Skin epidermis (tissue), 12 donors: ENCODE results near the gene OR4E2.
"Not testable (repeated sequence)": the region's sequence is repeated elsewhere in the genome, so short reads cannot be mapped to it uniquely, and the experiment has no call there.

ENCODE experiments used
- H3K27ac ChIP-seq, 21 experiments: fragments of 200-600 bp; sonication (generic) in 11 of 21; one replicate each; pipeline ENCODE4 v1.5.0; 2020; ENCODE audit warnings: mild to moderate bottlenecking in 3 of 21, inconsistent platforms in 2 of 21, moderate library complexity in 2 of 21
- H3K4me3 ChIP-seq, 7 experiments: fragments of 200-600 bp; sonication (generic) in 2 of 7; one replicate each; pipeline ENCODE4 v1.5.0; 2020; ENCODE audit warnings: inconsistent platforms in 2 of 7, mild to moderate bottlenecking in 2 of 7, moderate library complexity in 1 of 7

Gene OR4E2, protein sequence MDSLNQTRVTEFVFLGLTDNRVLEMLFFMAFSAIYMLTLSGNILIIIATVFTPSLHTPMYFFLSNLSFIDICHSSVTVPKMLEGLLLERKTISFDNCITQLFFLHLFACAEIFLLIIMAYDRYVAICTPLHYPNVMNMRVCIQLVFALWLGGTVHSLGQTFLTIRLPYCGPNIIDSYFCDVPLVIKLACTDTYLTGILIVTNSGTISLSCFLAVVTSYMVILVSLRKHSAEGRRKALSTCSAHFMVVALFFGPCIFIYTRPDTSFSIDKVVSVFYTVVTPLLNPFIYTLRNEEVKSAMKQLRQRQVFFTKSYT

DNA sequence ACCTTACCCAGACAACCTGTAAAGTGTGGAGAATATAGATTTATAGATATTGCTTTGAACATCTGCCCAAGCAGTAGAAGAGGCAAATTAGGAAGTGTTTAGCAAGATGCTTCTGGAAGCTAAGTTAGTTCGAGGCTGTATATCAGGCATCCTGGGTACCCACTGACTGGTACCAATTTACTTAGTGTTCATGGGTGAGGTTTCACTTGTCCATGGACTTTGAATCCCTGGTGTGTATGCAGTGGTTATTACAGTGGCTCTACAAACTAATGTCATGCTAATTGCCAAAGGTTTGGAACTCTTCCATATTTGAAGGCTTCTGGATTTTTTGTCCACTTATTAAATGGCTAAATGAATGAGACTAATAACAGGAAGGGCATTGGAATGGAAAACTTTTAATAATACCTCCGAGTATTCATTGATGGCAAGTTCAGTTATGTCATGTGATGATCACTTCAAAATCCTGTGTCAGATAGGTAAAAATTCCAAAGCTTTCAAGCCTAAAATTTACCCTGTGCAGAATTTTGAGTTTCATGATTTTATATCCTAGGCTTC, at the start of gene OR4E2:
OR4E2 (plus strand) TSS at position 505 of the 555 bp plus-strand sequence. CDS start 11,248 bp downstream, outside the sequence.
- Histone ChIP-seq H3K27ac (no peak within 1 kb of the TSS), H3K4me3 (no peak within 1 kb of the TSS)

DNA sequence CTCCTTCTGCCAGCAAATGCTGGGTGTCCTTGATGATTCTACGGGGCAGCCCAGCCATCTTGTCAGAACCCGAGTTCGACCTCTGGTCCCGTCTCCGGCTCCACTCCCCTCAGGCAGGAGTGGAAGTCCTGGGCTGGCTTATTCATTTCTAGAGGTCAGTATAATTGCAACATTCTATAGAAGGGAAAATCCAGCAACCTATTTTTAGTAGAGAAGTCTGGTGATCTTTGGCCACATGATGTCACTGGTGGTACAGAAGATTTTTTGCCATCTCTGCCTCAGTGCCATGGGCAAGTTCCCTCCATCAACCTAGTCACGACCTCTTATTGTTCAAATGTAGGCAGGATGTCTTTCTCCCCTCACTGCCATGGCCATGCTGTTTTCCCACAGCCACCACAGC, 41.3 kb upstream of the OR4E2 start:
- no peak overlapping the region for H3K4me3 ChIP-seq
- H3K27ac ChIP-seq, result no peak overlapping the region

DNA sequence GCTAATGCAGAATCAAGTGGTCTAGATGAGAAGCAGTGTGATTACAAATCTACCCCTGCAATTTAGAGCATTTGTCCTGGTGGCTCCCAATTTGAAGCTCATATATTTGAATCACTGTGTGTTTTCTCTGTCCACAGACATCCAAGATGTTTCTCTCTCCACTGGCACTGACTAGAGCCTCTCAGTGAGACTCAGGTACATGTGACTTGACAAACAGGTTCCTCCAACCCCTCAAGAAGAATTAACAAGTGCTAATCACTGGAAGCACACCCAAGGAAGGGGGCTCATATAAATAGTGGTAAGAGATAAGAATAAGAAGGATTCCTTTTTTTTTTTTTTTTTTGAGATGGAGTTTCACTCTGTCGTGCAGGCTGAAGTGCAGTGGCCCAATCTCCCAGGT, 39.4 kb upstream of the OR4E2 start:
- no peak overlapping the region for H3K27ac ChIP-seq
- no peak overlapping the region for H3K4me3 ChIP-seq

DNA sequence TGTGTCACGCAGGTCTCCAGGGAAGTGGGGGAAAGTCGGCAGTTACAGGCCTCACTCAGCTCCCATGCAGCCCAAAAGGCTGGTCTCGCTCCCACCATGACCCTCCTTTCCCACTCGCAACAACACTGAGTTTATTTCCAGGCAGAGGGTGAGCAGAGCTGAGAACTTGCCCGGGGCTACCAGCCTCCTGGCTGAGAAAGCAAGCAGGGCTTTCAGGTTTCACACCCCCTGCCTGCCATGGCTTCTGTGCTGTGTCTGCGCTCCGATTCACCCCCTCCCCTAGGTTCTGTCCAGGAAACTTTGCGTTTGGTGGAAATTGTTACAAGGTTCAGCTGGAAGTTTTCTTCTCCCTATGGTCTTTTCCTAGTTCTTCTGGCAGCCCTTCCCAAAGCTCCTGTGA, 36.0 kb upstream of the OR4E2 start:
- Histone ChIP-seq H3K4me3 (no peak overlapping the region), H3K27ac (no peak overlapping the region)

DNA sequence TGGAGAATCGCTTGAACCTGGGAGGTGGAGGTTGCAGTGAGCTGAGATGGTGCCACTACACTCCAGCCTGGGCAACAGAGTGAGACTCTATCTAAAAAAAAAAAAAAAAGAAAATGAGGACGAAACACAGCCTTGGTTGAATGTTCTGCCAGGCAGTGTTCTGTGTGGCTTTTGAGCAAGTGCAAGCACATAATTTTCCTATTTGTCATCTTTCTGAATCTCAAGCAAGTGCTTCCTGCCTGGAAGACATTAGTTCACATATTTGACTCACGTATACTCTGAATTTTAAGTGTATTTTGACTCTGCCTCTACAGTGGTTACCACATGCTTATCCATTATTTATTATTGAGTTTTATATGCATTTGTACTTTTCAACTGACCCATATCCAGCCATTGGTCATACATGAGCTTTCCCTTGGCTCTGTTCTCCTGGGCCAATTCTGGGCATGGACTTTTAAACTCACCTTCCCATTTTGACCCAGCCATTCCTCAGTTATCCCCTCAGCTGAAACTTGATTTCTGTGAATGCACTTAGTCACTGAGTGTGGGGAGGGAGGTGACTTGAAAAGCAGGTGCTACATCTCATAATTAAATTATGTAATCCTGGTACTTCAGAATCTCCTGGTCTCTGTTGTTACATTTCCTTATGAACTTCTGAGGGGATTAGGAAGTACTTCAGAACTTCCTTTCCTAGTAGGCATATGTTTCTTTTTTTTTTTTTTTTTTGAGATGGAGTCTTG, 27.0 kb upstream of the OR4E2 start:
- peak overlapping the region in 1 of 21 experiments; percentile 6 for H3K27ac ChIP-seq

DNA sequence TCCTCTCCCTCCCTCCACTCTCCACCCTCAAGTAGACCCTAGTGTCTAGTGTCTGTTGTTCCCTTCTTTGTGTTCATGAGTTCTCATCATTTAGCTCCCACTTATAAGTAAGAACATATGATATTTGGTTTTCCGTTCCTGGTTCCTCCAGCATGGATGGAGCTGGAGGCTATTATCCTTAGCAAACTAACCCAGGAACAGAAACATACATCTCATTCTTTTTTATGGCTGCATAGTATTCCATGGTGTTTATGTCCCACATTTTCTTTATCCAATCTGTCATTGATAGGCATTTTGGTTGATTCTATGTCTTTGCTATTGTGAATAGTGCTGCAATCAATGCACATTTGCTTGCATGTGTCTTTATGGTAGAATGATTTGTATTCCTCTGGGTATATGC, 23.1 kb upstream of the OR4E2 start:
- not testable (repeated sequence) for H3K27ac ChIP-seq, H3K4me3 ChIP-seq

More for the DNA sequence above, 27.0 kb upstream of the OR4E2 start:
- no peak overlapping the region for H3K4me3 ChIP-seq

DNA sequence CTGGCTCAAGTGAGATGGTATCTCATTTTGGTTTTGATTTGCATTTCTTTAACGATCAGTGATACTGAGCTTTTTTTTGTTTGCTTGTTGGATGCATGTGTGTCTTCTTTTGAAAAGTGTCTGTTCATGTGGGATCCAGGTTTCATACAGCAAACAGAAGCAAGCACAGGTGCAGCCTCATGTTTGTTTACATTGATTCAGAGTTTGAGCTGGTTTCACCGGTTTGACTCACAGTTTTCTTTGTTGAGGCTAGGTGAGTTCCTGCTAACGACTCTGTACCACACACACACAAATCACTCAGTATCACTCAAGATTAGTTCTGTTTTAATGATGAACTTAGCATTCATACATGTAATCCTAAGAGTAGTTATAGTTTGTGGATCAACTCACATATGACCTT, 22.6 kb upstream of the OR4E2 start:
- H3K4me3 ChIP-seq, result no peak overlapping the region
- H3K27ac ChIP-seq, result no peak overlapping the region

DNA sequence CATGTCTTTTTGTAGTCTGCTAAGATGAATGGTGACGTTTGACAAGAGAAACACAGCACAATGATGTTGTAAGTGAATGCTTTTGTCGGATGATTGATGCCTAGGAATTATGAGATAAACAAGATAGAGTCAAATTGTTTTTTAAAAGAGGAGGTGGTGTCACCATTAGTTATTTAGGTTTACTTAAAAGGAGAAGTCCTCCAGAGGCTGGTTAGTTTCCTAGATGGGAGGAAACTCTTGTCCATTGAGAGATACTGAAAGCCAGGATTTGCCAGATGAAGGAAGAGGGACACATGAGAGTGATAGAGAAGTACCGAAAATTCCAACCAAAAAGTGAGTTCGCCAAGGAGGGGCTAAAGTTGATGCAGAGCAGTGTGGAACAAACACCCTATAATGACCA, 18.8 kb upstream of the OR4E2 start, which contains the start of gene OR10G2:
OR10G2 (minus strand) TSS at position 101 of the 400 bp plus-strand sequence; CDS start at position 3, 98 bp downstream.
- no peak within 1 kb of the TSS for H3K4me3 ChIP-seq
- H3K27ac ChIP-seq, result no peak within 1 kb of the TSS

DNA sequence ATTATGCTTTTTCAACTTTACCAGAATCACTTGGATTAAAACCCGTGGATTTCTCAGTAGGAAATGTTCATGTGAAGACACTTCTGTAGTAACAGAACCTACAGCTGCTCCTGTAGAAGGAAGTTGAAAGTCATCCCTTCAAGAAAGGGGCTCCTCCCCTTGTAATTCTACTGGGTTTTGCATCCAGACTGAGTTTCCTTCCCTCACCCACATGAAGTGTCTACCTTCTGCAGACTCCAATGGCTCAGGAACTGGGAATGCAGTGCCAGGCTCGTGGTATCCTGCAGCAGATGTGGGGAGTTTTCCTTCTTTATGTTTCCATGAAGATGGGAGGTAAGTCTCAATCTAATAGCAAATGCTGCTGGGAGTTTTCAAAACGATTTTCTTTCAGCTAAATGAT, 11.0 kb upstream of the OR4E2 start:
- Histone ChIP-seq H3K4me3 (no peak overlapping the region), H3K27ac (no peak overlapping the region)

DNA sequence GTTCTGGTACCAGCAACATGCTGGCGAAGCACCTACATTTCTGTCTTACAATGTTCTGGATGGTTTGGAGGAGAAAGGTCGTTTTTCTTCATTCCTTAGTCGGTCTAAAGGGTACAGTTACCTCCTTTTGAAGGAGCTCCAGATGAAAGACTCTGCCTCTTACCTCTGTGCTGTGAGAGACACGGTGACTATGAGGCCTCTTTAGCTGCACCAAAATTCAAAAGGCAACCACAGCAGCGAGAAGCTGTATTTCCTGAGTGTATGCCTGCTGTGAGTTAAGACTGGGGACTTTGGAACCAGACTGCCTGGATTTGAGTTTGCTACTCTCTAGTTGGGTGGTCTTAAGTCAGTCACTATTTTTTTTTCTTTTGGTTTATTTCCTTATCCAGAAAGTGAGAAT, 10.2 kb upstream of the OR4E2 start:
- no peak overlapping the region for H3K27ac ChIP-seq
- no peak overlapping the region for H3K4me3 ChIP-seq

DNA sequence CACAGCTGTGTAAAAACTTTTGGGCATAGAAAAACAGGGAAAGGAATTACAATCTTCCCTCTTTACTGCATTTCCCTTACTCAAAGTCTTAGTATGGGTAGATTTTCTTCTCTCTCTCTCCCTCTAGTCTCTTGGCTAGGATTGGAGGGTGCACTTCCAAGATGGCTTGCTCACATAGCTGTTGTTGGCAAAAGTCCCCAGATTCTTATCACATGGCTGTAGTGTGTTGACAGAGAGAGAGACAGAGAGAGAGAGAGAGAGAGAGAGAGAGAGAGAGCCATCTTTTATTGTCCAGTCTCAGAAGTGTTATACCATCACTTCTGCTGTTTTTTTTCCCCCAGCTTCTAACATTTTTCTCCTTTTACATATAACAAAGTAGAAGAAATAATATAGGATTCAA, 6.3 kb upstream of the OR4E2 start:
- Histone ChIP-seq H3K4me3 (no peak overlapping the region), H3K27ac (no peak overlapping the region)

DNA sequence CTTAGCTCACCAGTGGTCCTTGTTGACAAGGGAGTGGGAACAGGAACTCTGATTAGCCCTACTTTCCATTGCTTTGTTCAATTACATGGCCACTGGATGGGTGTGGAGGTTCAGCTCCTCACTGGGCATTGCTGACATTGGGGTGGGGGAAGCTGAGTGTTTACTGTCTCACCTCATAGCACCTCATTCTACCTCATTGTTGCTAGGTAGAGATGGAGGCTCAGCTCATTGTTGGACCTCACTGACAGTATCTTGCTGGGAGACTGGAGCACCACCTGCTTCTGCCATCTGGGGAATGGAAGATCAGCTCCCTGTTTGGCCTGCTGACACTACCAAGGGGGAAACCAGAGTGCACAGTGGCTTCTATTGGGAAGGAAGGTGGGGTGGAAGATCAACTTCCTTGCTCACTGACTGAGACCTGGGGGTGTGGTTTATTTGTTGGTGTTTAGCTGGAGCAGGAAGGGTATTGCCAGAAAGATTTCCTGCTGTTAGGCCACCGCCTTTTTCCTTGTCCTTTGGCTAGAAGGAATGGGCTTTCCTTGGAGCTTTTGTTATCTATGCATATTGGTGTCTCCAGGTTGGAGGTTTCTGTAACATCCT, 1.3 kb upstream of the OR4E2 start:
- H3K4me3 ChIP-seq, result no peak overlapping the region
- H3K27ac ChIP-seq, result no peak overlapping the region

DNA sequence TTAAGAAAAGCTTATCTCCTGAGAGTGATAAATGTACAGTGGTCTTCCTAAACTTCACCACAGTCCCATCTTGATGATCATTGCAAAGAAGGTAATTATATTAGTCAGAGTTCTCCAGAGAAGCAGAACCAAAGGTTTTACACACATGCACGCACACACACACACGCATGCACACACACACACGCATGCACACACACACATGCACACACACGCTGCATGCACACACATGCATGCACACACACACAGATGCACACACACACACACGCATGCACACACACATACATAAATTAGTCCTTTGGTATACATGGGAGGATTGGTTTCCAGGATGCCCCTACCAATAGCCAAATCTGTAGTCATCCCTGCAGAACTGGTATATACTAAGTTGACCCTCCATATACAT, 580 bp downstream of the OR4E2 start:
- Histone ChIP-seq H3K27ac (no peak overlapping the region), H3K4me3 (no peak overlapping the region)

DNA sequence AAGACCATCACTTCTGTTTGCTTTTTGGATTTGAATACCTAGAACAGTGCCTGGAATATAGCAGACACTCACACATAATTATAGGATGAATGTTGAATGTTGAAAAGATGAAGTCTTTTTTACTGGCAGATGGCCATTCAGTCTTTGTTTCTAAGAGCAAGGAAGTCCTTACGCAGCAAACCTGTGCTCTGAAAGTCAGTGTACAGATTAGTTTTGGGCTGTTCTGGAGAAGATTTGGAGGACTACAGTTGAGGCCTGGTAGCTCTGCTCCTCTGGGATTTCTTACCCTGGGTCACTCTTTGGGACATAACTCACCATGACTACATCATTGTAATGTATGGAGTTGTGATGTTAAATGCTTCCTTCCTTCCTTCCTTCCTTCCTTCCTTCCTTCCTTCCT, 3.3 kb downstream of the OR4E2 start:
- no peak overlapping the region for H3K27ac ChIP-seq
- H3K4me3 ChIP-seq, result no peak overlapping the region

DNA sequence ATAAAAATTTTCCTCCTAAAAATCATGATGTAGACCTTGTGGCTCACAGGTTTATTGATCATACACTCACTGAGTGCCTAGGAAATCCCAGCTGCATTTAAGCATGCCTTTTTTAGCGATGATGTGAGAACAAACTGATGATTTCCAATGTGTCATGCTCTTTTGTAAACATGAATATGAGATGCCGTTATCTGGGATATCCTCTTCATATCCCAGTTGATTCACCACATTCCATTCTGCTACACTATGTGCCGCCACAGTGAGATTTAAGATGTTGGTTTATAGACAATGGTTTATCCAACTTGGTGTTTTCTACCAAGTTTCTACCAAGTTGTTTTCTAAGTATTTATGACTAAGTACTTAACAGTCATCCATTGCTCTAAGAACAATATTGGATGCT, 14.7 kb downstream of the OR4E2 start:
- Histone ChIP-seq H3K4me3 (no peak overlapping the region), H3K27ac (no peak overlapping the region)

DNA sequence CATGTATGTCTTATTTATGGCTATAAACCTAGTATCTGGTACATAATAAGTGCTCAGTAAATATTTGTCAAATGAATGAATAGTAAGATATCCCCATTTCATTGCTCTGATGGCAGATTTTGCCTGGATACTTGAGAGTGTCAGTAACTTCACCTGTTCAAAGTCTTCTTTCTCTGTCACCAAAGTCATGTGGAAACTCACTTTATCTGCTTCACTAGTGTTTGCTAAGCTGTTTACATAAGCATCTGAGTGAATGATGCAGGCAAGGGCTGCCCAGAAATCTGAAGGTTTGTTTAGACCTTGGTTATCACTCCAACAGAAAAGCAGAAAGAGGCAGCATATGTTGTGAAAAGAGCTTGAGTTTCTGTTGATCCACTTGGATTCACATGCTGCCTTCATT, 15.6 kb downstream of the OR4E2 start:
- no peak overlapping the region for H3K27ac ChIP-seq
- no peak overlapping the region for H3K4me3 ChIP-seq

DNA sequence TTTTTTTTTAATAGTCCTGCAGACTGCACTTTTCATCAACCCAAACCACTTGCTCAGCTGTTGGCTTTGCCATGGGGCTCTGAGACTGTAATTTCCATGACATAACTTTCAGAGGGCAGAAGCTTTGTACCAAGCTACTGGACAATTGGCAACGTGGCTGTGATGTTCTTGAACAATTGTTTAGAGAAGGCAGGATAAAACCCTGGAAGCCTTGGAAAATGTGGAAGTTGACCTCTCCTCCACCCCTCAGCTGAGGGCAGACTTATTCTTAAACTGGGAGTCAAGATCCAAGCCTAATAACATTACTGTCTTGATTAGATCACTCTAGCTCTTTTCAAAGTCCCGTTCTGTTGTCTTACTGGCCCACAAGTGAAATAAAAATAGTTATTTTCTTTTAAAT, 17.7 kb downstream of the OR4E2 start:
- H3K4me3 ChIP-seq, result no peak overlapping the region
- no peak overlapping the region for H3K27ac ChIP-seq

DNA sequence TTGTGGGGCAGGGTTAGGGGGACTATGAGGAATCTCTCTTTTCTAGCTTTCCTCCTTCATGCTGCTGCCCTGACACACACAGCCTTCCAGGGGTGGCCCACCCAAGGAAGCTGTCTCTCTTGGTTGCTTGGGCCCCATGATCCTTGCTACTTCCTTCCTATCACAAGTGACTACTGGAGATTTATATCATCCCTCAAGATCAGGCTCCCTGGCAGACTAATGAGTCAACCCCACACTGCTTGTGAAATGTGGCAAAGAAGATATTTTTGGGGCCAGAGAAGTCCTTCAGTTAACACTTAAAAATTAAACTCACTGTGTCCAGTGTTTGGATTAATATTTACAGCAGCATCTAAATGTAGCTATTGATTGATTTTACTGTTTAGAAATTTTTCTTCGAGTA, 18.5 kb downstream of the OR4E2 start:
- no peak overlapping the region for H3K4me3 ChIP-seq
- no peak overlapping the region for H3K27ac ChIP-seq

DNA sequence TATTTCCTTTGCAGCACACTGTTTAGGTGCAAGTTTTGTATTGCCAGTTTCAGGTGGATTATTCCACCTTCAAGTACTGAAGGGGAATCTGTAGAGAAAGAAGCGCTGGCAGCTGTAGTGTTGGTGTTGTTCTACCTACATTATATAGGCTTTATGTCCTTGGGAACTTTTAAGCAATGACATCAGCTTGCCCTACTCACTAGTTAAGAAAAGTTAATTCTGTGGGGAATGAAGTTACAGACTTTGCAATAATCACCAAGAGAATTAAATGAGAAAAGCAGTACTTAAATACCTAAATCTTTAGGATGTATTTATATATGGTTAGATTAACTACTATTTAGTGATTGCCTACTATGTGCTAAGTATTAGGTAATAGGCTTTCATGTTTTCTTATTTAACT, 20.1 kb downstream of the OR4E2 start, which contains the start of gene OR4E1:
OR4E1 (minus strand) TSS at position 101 of the 400 bp plus-strand sequence. CDS start 2,883 bp downstream, outside the sequence.
- no peak within 1 kb of the TSS for H3K4me3 ChIP-seq
- no peak within 1 kb of the TSS for H3K27ac ChIP-seq

DNA sequence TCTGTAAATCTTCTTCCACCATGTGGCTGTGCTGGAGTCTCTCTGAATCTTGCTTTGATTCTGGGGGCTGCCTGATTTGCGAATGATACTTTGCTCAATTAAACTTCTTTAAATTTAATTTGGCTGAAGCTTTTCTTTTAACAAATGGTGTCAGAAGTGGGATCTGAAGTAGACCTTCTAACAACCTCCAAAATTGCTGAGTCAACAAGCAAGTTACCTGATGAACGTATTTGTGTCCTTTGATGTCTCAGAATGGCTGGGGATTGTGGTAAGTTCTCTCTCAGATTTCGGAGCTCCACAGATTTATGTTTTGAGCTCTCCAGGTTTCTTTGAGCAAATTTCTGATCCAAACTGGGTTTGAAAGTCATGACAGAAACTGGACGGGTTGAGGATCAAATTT, 21.9 kb downstream of the OR4E2 start:
- no peak overlapping the region for H3K4me3 ChIP-seq
- no peak overlapping the region for H3K27ac ChIP-seq

DNA sequence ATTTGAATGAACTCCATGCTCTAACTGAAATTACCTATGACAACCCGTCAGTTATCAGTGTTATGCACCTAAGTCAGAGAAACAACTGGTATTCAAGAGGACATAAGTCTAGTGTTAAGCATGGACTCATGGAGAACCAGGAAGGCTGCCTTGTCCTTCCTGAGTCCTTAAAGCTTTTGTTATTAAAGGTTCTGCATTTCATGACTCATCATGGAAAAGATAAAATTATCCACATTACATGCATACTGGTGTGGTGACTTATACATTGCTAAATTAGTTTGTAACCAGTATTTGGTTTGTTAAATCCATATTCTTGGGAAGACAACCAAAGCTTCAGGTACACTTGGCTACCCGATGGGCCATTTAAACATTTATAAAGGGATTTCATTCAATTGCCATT, 26.4 kb downstream of the OR4E2 start:
- H3K4me3 ChIP-seq, result no peak overlapping the region

More for the DNA sequence above, 26.4 kb downstream of the OR4E2 start:
- no peak overlapping the region for H3K27ac ChIP-seq
